Fibroblast of lung (primary cell): ENCODE measurements around the gene RNASE13.

Experiments
- CTCF ChIP-seq, 2 donors: IDR thresholded peaks in 1 of 2; conservative IDR thresholded peaks in 1 of 2; 1 replicate in 1 of 2; 2 replicates in 1 of 2; pipeline ENCODE4 v1.5.1; 2011 to 2012; ENCODE audit warnings: low read length in 2 of 2, control low read depth in 1 of 2, inconsistent platforms in 1 of 2, low read depth in 1 of 2, mild to moderate bottlenecking in 1 of 2
- EZH2 ChIP-seq: IDR thresholded peaks from 2 replicates; pipeline ENCODE4 v1.5.1; 2012; ENCODE audit warnings: low read length, control low read depth, mild to moderate bottlenecking; ENCODE audit errors: missing control alignments

GRCh38 chr14:21056520-21057163, 22.0 kb upstream of the RNASE13 start:
- TF ChIP-seq CTCF (conservative IDR thresholded peaks at IDR 0.05 in 1 of 2, IDR thresholded peaks at IDR 0.05 in 1 of 2; ENCODE audit: low read depth in 1 of 2, low read length in 2 of 2) (no peak), EZH2 (no peak)
